CMK (cell line): ENCODE results near the gene MUC13.

Experiments
- DNase-seq: peaks from one replicate; pipeline ENCODE4 v3.0.0-alpha.2; 2010; ENCODE audit warnings: low read depth

The MUC13 gene

GRCh38 chr3:124896824-124897526 is 37.6 kb downstream of the MUC13 start:
- no peak for DNase-seq

GRCh38 chr3:124895756-124896155 is 38.8 kb downstream of the MUC13 start:
- no peak for DNase-seq

- DNase-seq: no peak
Measured at GRCh38 chr3:124893526-124893925, 41.0 kb downstream of the MUC13 start.

GRCh38 chr3:124890573-124891190 is 43.9 kb downstream of the MUC13 start:
- no peak for DNase-seq

GRCh38 chr3:124888482-124889441 is 45.8 kb downstream of the MUC13 start:
- DNase-seq: no peak

GRCh38 chr3:124887932-124888298 is 46.6 kb downstream of the MUC13 start:
- no peak for DNase-seq

GRCh38 chr3:124887177-124887931 is 47.2 kb downstream of the MUC13 start, which contains the start of gene ITGB5:
Gene ITGB5 (minus strand): TSS chr3:124887365. CDS start chr3:124887000, 365 bp downstream.
- DNase-seq: no peak

- DNase-seq: no peak
Measured at GRCh38 chr3:124886168-124887056, 48.1 kb downstream of the MUC13 start.

GRCh38 chr3:124885466-124886167 is 48.9 kb downstream of the MUC13 start:
- DNase-seq: no peak

GRCh38 chr3:124884474-124885101 is 50.0 kb downstream of the MUC13 start:
- no peak for DNase-seq

GRCh38 chr3:124883766-124884473 is 50.6 kb downstream of the MUC13 start:
- no peak for DNase-seq

- no peak for DNase-seq
Measured at GRCh38 chr3:124882816-124883747, 51.5 kb downstream of the MUC13 start.

GRCh38 chr3:124881976-124882697 is 52.4 kb downstream of the MUC13 start:
- DNase-seq: no peak

GRCh38 chr3:124879337-124879680 is 55.2 kb downstream of the MUC13 start:
- DNase-seq: no peak

GRCh38 chr3:124878561-124879336 is 55.8 kb downstream of the MUC13 start:
- peak; percentile 51 for DNase-seq

- no peak for DNase-seq
Measured at GRCh38 chr3:124877674-124878073, 56.9 kb downstream of the MUC13 start.
